GM23248 (cell line): ENCODE measurements around the gene GPR39.

Experiments
- EZH2 ChIP-seq: fragments of 200-600 bp; sonication (generic); IDR thresholded peaks from 2 replicates; pipeline ENCODE4 v1.6.1; 2018; ENCODE audit warnings: antibody characterized with exemption, mild to moderate bottlenecking; ENCODE audit not compliant: insufficient read depth, poor library complexity, severe bottlenecking
- EZH2phosphoT487 ChIP-seq: fragments of 200-600 bp; sonication (generic); IDR thresholded peaks from 2 replicates; pipeline ENCODE4 v1.6.1; 2018; ENCODE audit warnings: antibody characterized with exemption, moderate library complexity, mild to moderate bottlenecking, low read depth; ENCODE audit not compliant: insufficient read depth

GRCh38 chr2:132581591-132581990 lies 165.0 kb downstream of the GPR39 start:
- TF ChIP-seq EZH2 = no peak
- no peak for TF ChIP-seq EZH2phosphoT487
